GM12864 (cell line): Measurements from ENCODE around the gene PPP3CA.

ENCODE experiments used
- DNase-seq: peaks from one replicate; pipeline ENCODE4 v3.0.0-alpha.2; 2011; ENCODE audit warnings: low read depth
- H3K4me3 ChIP-seq: 2 replicates; pipeline ENCODE4 v1.5.1; 2011; ENCODE audit warnings: mild to moderate bottlenecking, low read depth, low read length, control low read depth
- TF ChIP-seq, protein P1 (sequence below): IDR thresholded peaks from 2 replicates; pipeline ENCODE4 v1.5.1; 2011; ENCODE audit warnings: low read depth, mild to moderate bottlenecking, moderate library complexity, low read length, control low read depth, inconsistent platforms; ENCODE audit errors: missing control alignments

The PPP3CA gene

DNA sequence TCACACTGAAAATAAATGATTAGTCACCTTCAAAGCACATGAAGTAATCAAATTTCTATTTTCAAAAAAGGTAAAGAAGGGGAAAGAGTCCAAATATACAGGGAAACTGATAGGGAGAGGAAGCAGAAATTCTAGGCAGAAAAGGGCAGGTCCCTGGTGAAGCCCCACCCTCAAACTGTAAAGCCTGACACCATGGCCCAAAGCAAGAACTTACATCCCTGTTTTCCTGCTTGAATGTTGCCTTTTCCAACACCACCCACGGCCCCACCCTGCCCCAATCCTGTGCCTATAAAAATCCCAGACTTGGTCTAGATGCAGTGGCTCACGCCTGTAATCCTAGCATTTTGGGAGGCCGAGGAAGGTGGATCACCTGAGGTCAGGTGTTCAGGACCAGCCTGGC, 361.8 kb downstream of the PPP3CA start:
- TF ChIP-seq, protein P1, sequence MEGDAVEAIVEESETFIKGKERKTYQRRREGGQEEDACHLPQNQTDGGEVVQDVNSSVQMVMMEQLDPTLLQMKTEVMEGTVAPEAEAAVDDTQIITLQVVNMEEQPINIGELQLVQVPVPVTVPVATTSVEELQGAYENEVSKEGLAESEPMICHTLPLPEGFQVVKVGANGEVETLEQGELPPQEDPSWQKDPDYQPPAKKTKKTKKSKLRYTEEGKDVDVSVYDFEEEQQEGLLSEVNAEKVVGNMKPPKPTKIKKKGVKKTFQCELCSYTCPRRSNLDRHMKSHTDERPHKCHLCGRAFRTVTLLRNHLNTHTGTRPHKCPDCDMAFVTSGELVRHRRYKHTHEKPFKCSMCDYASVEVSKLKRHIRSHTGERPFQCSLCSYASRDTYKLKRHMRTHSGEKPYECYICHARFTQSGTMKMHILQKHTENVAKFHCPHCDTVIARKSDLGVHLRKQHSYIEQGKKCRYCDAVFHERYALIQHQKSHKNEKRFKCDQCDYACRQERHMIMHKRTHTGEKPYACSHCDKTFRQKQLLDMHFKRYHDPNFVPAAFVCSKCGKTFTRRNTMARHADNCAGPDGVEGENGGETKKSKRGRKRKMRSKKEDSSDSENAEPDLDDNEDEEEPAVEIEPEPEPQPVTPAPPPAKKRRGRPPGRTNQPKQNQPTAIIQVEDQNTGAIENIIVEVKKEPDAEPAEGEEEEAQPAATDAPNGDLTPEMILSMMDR, result no peak
- no peak overlapping the region for H3K4me3 ChIP-seq
- DNase-seq, result no peak

DNA sequence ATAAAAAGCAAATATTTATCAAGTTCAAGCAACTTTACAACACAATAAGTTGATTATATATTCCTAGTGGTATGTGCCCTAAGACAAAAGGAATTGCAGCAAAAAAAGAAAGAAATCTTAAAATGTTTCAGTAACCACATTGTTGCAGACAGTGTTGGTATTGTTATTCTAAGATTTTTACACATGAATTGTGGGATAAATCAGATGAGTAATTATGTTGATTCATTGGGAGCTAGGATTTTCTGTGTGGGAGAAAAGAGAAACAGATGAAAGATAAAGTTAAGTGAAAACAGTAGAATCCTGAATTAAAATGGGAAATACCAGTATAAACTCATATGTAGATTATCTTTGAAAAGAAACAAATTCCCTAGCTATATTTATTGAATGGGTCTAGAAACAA, 362.4 kb downstream of the PPP3CA start:
- TF ChIP-seq, protein P1, result no peak
- no peak overlapping the region for H3K4me3 ChIP-seq
- no peak for DNase-seq

DNA sequence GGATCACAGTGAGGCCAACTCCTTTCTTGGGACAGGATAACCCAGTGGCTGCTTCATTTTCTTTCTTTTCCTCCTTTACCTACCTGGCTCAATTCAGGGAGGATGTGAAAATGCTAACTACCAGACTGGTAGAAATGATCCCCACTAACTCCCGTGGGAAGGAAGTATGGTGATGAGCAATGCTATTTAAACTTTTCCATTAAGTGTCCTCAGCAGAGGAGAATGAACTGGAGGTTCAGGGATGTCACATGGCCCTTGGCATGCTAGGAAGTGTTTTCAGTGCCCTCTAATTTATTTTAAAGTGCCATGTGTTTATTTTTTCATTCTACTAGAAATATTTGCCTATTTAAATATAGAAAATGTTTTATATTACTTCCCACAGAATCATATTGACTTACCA, 363.9 kb downstream of the PPP3CA start:
- TF ChIP-seq, protein P1, result no peak
- no peak for DNase-seq
- H3K4me3 ChIP-seq, result no peak overlapping the region

GRCh38 chr4:100982345-100982744, 365.0 kb downstream of the PPP3CA start:
- TF ChIP-seq, protein P1, result no peak
- no peak for DNase-seq
- no peak overlapping the region for H3K4me3 ChIP-seq

DNA sequence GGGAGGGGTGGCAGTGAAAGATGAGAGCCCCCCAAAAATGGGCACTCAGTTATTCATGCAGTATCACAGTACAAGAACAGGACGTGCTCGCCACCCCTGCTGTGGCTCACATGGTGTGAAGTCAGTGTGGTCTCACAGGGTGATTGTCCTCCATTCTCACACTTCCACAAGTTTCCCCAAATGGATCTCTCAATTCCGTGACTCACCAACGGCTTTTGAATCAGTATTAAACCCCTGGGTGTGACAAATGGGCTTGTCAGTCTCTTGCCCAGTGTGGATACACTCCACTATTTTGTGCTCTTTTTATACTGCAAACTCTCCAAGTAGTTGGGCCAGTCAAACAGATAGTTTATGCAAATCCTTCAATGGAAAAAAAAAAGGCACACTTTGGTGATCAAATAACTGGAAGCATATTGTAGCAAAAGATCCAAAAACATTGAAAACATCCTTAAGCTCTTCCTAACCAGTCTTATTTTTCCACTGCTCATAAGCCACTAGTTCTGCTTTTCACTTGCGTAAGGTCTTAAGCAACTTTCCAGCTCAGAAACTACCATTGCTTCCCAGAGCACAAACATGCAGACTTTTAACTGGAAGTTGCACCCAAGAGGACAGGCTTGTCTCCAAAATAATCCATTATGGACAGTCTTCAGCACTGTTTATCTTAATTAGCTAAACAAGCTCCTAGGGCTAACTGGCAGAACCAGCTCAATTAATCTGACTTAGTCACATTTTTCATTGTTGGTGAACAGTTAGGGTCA, 365.7 kb downstream of the PPP3CA start:
- H3K4me3 ChIP-seq, result no peak overlapping the region

DNA sequence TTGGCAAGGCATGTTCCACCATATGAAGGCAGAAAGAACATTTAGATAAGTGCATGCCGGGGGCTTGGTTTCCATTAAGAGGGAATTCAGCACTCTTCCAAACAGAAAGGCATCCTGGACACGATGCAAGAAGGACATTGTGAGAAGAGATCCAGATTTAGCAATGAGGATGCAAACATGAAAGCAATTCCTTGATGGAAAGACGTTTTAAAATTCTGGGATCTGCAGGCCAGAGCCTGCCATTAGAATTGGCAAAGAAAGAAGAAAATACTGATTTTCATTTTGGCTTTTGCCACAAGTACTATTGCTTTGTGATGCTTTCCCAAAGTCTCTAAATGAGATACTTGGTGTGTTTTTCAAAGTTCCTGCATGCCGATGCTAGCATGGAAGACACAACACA, 367.6 kb downstream of the PPP3CA start:
- no peak for DNase-seq
- TF ChIP-seq, protein P1, result no peak
- no peak overlapping the region for H3K4me3 ChIP-seq

More for the DNA sequence above, 365.7 kb downstream of the PPP3CA start:
- DNase-seq, result no peak
- TF ChIP-seq, protein P1, result no peak
